Measurements from ENCODE around the gene KAT8. TPM values are rescaled to one million over a fixed set of nuclear protein-coding genes. Genes with fewer than 3 reads are reported as not detected.
A peak's percentile ranks its signal among the peaks of the same experiment; 100 is the strongest.
"Not testable (repeated sequence)": the region's sequence is repeated elsewhere in the genome, so short reads cannot be mapped to it uniquely, and the experiment has no call there.

Gene KAT8
- total and polyA plus RNA-seq, 12 donors = 51.9 to 107 (median 66.0) TPM

- 38 to 42% methylated on average over 27 of the region's 27 CpGs for WGBS, 2 donors
- Histone ChIP-seq H3K9me3 (no peaks in the 10 kb centered on the region), H3K36me3 (no peaks in the 10 kb centered on the region), H3K4me1 (peaks cover 8 to 51% (median 36%) of the 10 kb centered on the region in 9 donors), H3K27me3 (no peaks in the 10 kb centered on the region), H3K27ac (peak overlapping the region in 7 of 10 donors; percentile 3 to 64 (median 37)), H3K4me3 (peak overlapping the region in 3 of 10 donors; percentile 11 to 26 (median 15))
- intact Hi-C loops (cut with DNase I) = loop anchor here in 2 of 10 donors (2.0 kb wide), 1 partner anchor 20 kb away; no protein-coding TSS in a partner anchor
- peak in 1 of 8 donors; percentile 2 for ATAC-seq
- TF ChIP-seq, protein P1, sequence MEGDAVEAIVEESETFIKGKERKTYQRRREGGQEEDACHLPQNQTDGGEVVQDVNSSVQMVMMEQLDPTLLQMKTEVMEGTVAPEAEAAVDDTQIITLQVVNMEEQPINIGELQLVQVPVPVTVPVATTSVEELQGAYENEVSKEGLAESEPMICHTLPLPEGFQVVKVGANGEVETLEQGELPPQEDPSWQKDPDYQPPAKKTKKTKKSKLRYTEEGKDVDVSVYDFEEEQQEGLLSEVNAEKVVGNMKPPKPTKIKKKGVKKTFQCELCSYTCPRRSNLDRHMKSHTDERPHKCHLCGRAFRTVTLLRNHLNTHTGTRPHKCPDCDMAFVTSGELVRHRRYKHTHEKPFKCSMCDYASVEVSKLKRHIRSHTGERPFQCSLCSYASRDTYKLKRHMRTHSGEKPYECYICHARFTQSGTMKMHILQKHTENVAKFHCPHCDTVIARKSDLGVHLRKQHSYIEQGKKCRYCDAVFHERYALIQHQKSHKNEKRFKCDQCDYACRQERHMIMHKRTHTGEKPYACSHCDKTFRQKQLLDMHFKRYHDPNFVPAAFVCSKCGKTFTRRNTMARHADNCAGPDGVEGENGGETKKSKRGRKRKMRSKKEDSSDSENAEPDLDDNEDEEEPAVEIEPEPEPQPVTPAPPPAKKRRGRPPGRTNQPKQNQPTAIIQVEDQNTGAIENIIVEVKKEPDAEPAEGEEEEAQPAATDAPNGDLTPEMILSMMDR (IDR thresholded peaks at IDR 0.05) = no peak
- DNase-seq = peak in 1 of 2 donors; percentile 43
Observed at GRCh38 chr16:31138621-31139578, 21.4 kb downstream of the KAT8 start.

GRCh38 chr16:31141071-31141469 lies 23.6 kb downstream of the KAT8 start:
- H3K27ac ChIP-seq = peak overlapping the region in 8 of 10 donors; percentile 58 to 91 (median 82)
- not testable (repeated sequence) for ATAC-seq, DNase-seq, H3K36me3 ChIP-seq, H3K27me3 ChIP-seq, H3K9me3 ChIP-seq
- peaks cover 8 to 35% (median 26%) of the 10 kb centered on the region in 9 donors for H3K4me1 ChIP-seq
- 92 to 94% methylated on average over 9 of the region's 9 CpGs for WGBS, 2 donors
- peak overlapping the region in 3 of 10 donors; percentile 51 to 56 (median 53) for H3K4me3 ChIP-seq
- intact Hi-C loops (cut with DNase I) = loop anchor here in 8 of 10 donors (5.0 to 10.0 kb wide), 7 partner anchors 34 to 156 kb away; partner anchors contain the start of genes BCKDK (in 4 of the 8), HSD3B7 (in 4 of the 8), FUS (in 1 of the 8) and STX4 (in 1 of the 8)

DNA sequence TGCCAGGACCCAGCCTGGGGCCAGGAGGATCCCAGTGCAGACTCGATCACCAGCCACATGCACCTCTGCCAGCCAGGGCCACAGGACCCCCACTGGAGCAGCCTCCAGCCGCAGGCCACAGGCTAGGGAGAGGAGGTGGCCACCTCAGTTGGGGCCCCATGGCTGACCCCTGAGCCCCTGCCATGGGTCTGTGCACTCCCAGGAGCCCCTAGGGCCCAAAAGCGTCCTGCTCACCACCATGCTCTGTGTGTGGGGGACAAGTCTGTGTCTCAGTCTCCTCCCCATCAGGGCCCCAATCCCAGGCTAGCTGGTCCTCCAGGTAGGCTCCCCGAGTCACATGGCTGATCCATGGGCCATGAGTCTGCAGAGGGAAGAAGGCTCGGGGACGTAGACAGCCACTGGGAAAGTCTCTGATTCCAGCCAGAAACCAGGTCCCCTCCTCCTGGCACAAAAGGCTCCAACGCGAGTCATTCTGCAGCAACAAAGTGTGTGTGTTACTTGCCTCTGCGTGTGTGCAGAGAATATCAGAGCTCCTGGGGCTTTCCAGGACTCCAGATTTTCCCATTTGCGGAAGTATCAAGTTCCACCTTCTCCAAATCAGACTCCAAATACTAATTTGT lies 24.1 kb downstream of the KAT8 start:
- Histone ChIP-seq H3K36me3 (no peaks in the 10 kb centered on the region), H3K27me3 (no peaks in the 10 kb centered on the region), H3K27ac (peak overlapping the region in 9 of 10 donors; percentile 58 to 91 (median 81)), H3K4me3 (peak overlapping the region in 9 of 10 donors; percentile 3 to 62 (median 51)), H3K9me3 (no peaks in the 10 kb centered on the region), H3K4me1 (peaks cover 8 to 35% (median 26%) of the 10 kb centered on the region in 9 donors)
- 27 to 29% methylated on average over 10 of the region's 10 CpGs for WGBS, 2 donors
- TF ChIP-seq, protein P1 (IDR thresholded peaks at IDR 0.05) = no peak
- peak in 6 of 8 donors; percentile 0 to 7 (median 2) for ATAC-seq
- DNase-seq = peak in 1 of 2 donors; percentile 38
- intact Hi-C loops (cut with DNase I) = loop anchor here in 8 of 10 donors (1.0 to 10.0 kb wide), 16 partner anchors 23 to 157 kb away; partner anchors contain the start of genes HSD3B7 (in 6 of the 8), BCKDK (in 5 of the 8), FUS (in 2 of the 8) and STX4 (in 2 of the 8)

DNA sequence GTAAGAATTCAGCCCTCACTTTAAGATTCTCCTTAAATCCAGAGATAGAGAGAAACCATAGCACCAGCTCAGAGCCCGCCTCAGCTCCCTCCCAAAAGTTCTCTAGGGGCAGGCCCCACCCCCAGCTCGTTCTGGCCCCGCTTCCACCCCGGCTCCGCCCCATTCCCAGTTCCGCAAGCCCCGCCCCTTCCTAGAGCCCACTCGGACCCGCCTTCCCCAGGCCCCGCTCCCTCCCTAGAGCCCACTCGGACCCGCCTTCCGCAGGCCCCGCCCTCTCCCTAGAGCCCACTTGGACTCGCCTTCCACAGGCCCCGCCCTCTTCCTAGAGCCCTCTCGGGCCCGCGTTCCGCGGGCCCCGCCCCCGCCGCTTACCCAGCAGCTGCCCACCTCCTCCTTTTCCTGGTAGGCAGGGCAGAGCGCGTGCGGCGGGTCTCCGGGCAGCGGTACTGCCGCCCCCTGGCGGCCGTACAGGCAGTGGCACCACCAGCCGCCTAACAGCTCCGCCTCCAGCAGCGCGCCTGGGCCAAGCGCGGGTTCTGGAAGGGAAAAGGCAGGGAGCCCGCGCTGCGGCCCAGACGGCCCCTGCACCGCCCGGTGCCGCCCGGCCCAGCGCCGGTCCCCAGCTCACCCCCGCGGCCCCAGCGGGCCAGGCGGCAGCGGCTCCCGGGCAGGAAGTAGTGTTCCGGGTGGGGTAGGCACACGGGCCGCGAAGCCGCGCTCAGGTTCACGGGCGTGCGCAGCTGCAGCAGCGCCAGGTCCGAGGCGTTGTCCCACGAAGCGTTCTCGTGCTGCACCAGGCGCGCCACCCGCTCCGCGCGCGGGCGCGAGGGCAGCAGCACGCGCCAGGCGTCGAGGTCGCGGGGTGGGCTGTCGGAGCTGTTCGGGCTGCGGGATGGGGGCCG lies 24.9 kb downstream of the KAT8 start:
- no peaks in the 10 kb centered on the region for H3K36me3 ChIP-seq
- H3K27ac ChIP-seq = peak overlapping the region in 9 of 10 donors; percentile 69 to 91 (median 82)
- H3K4me3 ChIP-seq = peak overlapping the region in 9 of 10 donors; percentile 33 to 62 (median 51)
- ATAC-seq = peak; percentile 96 to 99 (median 98)
- intact Hi-C loops (cut with DNase I) = loop anchor here in 8 of 10 donors (1.0 to 10.0 kb wide), 16 partner anchors 24 to 158 kb away; partner anchors contain the start of genes HSD3B7 (in 6 of the 8), BCKDK (in 5 of the 8), FUS (in 2 of the 8) and STX4 (in 2 of the 8)
- DNase-seq = peak; percentile 99
- H3K27me3 ChIP-seq = peaks cover 0 to 7% (median 0%) of the 10 kb centered on the region in 7 donors
- 2 to 4% methylated on average over 83 to 89 of the region's 89 CpGs for WGBS, 2 donors
- TF ChIP-seq, protein P1 (IDR thresholded peaks at IDR 0.05) = peak; percentile 88 to 99 (median 96)
- no peaks in the 10 kb centered on the region for H3K9me3 ChIP-seq
- H3K4me1 ChIP-seq = peaks cover 8 to 35% (median 26%) of the 10 kb centered on the region in 9 donors

Data from heart right ventricle (tissue), 16 donors.